Measurements from ENCODE around the gene THOC5. TPM values are rescaled to one million over a fixed set of nuclear protein-coding genes. Genes with fewer than 3 reads are reported as not detected.
"Not testable (repeated sequence)": the region's sequence is repeated elsewhere in the genome, so short reads cannot be mapped to it uniquely, and the experiment has no call there.

THOC5 gene
- polyA plus RNA-seq, 1 donor = 42.4 TPM

DNA sequence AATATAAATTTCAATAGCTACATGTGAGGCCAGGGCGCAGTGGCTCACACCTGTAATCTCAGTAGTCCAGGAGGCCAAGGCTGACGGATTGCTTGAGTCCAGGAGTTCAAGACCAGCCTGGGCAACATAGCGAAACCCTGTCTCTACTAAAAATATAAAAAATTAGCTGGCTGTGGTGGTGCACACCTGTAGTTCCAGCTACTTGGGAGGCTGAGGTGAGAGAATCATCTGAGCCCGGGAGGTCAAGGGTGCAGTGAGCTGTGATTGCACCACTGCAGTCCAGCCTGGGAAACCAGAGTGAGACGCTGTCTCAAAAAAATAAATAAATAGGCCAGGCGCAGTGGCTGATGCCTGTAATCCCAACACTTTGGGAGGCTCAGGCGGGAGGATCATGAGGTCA lies 13.0 kb upstream of the THOC5 start:
- DNase-seq = not testable (repeated sequence)

- DNase-seq = no peak
These were observed 10.3 kb upstream of the THOC5 start for GRCh38 chr22:29563652-29564460.

- no peak for DNase-seq
These were observed 6.3 kb upstream of the THOC5 start for GRCh38 chr22:29559853-29560252.

DNA sequence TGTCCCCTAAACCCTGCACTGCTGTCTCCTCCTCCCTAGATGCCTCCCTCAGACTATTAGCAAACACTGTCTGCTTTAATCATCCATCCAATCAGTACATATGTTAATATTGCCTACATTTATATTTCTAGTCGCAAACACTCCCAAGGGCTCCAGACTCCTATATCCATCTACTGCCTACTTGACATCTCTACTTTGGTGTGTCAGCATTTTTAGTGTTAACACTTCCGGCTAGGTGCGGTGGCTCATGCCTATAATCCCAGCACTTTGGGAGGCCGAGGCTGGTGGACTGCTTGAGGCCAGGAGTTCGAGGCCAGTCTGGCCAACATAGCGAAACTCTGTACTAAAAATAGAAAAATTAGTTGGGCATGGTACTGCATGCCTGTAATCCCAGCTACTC lies 5.5 kb upstream of the THOC5 start:
- no peak for DNase-seq

- peak; percentile 11 for DNase-seq
These were observed 1.6 kb upstream of the THOC5 start for GRCh38 chr22:29555065-29555644.

GRCh38 chr22:29552357-29552756 lies 1.2 kb downstream of the THOC5 start:
- DNase-seq = not testable (repeated sequence)

- DNase-seq = no peak
These were observed 3.6 kb downstream of the THOC5 start for GRCh38 chr22:29550005-29550404.

GRCh38 chr22:29545045-29545444 lies 8.5 kb downstream of the THOC5 start:
- not testable (repeated sequence) for DNase-seq

DNA sequence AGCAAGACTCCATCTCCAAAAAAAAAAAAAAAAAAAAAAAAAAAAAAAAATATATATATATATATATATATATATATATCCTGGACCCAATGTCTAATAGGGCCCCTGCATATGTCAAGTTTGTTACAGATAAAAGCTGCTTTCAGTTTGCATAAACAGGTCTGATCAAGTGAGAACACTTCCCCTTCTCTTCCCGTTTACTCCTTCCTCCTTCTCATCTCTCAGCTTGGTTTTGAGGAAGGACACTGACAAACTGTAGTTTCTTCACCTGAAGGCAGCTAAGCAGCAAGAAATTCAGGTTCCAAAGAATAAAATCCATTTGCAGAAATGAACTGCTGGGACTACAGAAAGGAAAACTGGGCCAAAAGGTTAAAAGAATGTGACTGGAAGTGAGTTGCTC lies 11.7 kb downstream of the THOC5 start:
- no peak for DNase-seq

GRCh38 chr22:29539105-29539504 lies 14.5 kb downstream of the THOC5 start:
- no peak for DNase-seq

- DNase-seq = peak; percentile 7
These were observed 17.1 kb downstream of the THOC5 start for GRCh38 chr22:29536411-29536810.

- DNase-seq = no peak
These were observed 22.1 kb downstream of the THOC5 start for GRCh38 chr22:29531419-29531818.

GRCh38 chr22:29530716-29531115 lies 22.8 kb downstream of the THOC5 start:
- DNase-seq = no peak

DNA sequence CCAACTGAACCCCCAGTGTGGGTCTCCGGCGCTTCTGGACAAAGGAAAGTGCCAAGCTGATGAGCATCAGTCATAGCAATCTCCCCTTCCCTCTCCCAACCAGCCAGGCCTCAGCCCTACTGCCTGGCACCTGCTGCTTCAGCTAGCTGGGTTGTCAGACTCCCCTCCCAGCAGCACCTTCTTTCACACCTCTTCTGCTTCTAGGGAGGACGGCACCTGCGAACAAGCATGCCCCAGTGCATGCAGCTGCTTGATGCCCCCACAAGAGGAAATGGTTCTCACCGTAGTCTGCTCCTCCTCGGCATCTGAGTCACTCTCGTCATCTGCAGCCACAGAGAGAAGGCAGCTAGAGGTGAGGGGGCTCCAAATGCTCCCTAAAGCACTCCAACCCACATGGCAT lies 25.4 kb downstream of the THOC5 start:
- DNase-seq = no peak

- no peak for DNase-seq
These were observed 28.9 kb downstream of the THOC5 start for GRCh38 chr22:29524442-29525191.

DNA sequence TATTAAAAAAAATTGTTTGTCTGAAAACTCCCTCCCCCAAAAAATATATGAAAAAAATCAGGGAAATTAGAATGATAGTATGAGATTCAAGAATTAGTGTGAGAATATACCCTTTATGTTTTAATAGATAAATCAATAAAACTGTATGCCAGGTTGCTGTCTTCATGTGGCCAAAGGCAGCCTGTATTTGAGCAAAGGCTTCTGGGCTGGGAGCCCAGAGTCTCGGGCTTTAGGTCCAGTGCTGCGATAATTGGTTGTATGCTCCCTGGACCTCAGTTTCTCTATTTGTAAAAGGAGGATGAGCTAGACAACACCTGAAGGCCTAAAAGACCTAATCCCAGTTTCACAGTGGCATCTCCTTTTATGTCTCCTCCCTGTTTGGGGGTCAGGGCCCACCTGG lies 29.8 kb downstream of the THOC5 start:
- DNase-seq = no peak

DNA sequence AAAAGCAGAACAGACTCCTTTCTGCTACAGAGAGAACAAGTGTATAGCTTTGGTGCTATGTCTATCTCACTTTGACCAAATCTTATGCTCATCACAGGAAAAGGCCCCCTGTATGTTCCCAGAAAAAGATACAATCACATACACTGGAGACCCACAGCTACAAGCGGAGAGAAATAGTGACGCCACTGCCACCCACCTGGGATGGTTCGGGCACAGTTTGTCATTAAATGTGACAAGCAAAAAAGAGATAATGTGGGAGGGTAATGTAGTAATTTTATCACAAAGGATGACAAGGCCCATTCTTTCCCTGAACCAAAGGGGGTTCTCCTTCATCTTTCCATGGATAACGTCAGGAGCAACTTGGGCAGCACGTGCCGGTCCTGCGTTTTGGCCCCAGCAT lies 32.0 kb downstream of the THOC5 start:
- DNase-seq = no peak

DNA sequence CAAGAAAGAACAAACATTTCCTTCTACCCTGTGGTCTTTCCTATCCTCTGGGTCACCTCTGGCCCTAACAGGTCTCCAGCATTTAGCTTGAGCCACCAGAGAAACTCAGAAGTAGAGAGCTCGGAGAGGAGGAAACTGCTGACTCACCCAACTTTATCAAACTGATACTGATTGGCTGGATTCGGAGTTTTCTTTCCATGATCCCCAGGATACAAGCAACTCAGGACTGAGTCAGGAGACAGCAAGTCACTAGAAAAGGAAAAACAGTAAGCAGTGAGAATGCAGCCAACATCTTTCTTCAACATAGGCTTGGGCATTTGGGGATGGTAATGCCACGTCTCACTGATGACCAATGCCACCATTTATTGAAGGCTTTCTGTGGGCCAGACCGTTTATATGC lies 32.7 kb downstream of the THOC5 start:
- no peak for DNase-seq

DNA sequence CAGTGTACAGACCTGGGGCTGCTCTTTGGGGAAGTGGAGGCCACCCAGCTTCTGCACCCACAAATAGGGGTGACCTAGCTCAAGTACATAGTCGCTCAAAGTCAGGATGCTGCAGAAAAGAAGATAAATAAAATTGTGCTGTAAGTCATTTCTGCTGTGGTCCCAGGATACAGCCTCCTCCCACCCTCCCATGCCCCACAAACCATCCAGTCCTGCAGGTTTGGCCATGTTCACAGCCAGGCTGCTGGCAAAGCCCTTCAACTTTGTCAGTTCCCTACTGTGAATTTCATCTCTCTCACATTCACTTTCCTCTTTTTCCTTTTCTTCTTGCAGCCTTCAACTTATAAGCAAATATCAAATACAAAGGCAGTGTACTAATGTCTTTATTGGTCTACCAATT lies 33.6 kb downstream of the THOC5 start:
- no peak for DNase-seq

DNA sequence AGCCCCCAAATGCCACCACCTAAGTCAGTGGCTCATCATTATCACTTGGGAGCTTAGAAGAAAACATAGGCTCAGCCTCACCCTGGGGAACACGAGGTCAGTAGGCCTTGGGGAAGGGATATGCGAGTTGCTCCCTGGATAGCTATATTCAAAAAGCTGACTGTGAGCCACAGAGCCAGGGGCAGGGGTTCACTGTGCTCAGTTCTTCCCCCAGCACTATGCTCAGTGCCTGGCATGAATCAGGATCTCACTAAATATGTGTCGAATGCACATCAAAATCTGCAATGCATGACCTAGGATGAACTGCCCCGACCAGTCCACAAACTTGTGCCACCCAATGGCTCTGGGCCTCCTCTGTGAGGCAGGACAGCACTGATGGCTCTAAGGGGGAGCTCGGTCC lies 35.1 kb downstream of the THOC5 start:
- no peak for DNase-seq

GRCh38 chr22:29517215-29517908 lies 36.2 kb downstream of the THOC5 start:
- no peak for DNase-seq

DNA sequence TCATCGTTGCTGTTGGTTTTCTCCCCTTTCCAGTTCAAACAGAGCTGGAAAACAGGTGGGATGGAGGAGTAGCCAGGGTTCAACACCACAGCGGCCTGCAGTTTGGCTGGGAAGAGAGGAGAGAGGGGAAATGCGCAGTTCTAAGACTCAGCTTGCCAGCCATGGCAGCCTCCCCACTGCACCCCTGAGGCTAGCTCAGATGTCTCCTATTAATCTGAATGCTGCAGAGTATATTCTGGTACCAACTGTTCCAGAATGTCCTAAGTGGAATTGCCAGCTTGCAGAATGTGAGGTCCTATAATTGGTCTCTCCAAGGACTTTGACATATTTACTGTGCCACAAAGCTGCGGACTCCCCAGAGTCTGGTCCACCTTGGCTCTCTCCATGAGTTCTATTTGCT lies 41.5 kb downstream of the THOC5 start:
- no peak for DNase-seq

All from left kidney (tissue), 2 donors.